Osteocyte (in vitro differentiated cells): ENCODE data around the gene WWP2. TPM values are rescaled to one million over a fixed set of nuclear protein-coding genes. Genes with fewer than 3 reads are reported as not detected.
"Not testable (repeated sequence)": the region's sequence is repeated elsewhere in the genome, so short reads cannot be mapped to it uniquely, and the experiment has no call there.

Source experiments
- DNase-seq: peaks from one replicate; pipeline ENCODE4 v3.0.0; 2021; ENCODE audit warnings: mixed read lengths; ENCODE audit not compliant: unreplicated experiment; ENCODE audit errors: extremely low spot score
- H3K27ac Mint-ChIP-seq: one replicate; pipeline ENCODE4 v1.8.0; 2021; ENCODE audit warnings: mild to moderate bottlenecking, mixed read lengths; ENCODE audit not compliant: unreplicated experiment
- H3K27me3 Mint-ChIP-seq: one replicate; pipeline ENCODE4 v1.8.0; 2021; ENCODE audit warnings: mixed read lengths; ENCODE audit not compliant: unreplicated experiment
- H3K36me3 Mint-ChIP-seq: one replicate; pipeline ENCODE4 v1.8.0; 2021; ENCODE audit warnings: mixed read lengths; ENCODE audit not compliant: unreplicated experiment
- H3K4me1 Mint-ChIP-seq: one replicate; pipeline ENCODE4 v1.8.0; 2021; ENCODE audit warnings: mixed read lengths; ENCODE audit not compliant: unreplicated experiment
- H3K4me3 Mint-ChIP-seq: one replicate; pipeline ENCODE4 v1.8.0; 2021; ENCODE audit warnings: mild to moderate bottlenecking, moderate library complexity, mixed read lengths; ENCODE audit not compliant: unreplicated experiment
- H3K9me3 Mint-ChIP-seq: one replicate; pipeline ENCODE4 v1.8.0; 2021; ENCODE audit warnings: mixed read lengths; ENCODE audit not compliant: unreplicated experiment
- total RNA-seq: library from RNA; stranded (reverse); gene quantifications from 2 replicates; pipeline ENCODE4 v1.2.1, GENCODE V29; 2021
- TF ChIP-seq, protein P1 (sequence below): fragments of 200-600 bp; sonication (generic); IDR thresholded peaks from 2 replicates; pipeline ENCODE4 v1.5.0; 2021; ENCODE audit warnings: antibody characterized with exemption, mild to moderate bottlenecking, moderate library complexity

The WWP2 gene
- total RNA-seq, 1 donor from 2014 or later, result 36.2 TPM

DNA sequence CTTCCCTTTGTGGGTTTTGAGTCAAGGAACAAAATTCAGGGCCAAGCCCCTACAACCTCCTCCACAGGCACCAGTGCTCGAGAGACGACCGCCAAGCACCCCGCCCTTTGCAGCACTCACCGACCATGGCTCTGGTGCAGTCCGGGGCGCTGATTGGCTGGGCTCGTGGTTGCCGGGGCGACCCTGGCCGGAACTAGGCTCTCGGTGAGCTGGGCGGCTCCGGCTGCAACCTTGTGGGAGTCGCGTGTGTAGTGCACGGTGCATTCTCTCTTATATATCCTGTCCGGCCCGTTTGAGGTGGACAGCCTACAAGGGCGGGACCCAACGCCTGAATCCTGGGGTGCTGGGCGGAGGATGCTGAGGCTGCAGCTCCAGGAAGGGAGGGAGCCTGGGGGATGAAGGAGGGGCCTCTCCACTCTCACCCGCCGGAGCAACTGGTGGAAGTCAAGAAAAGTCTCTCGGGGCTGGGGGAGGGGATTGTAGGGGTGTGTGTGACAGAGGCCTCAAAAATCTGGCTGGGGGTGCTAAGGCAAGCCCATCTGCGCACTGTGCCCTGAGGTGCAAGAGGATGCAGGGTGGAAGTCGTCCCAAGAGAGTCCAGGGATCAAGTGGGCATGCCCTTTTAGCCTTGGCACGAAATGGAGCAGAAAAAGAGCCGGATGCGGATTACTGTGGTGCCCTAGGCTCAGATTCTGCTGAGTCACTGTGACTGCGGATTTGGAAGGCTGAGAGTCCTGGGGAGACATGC, 35.6 kb upstream of the WWP2 start, which contains the start of gene NQO1:
Gene NQO1, minus strand, starts transcription at position 248 of the 748 bp plus-strand sequence. Its CDS starts 121 bp downstream, at position 127.
- H3K36me3 Mint-ChIP-seq, result peaks cover 9% of the 10 kb centered on the region
- peaks cover 56% of the 10 kb centered on the region for H3K4me1 Mint-ChIP-seq
- peak within 1 kb of the TSS; percentile 98 for H3K4me3 Mint-ChIP-seq
- H3K27me3 Mint-ChIP-seq, result no peaks in the 10 kb centered on the region
- TF ChIP-seq, protein P1, sequence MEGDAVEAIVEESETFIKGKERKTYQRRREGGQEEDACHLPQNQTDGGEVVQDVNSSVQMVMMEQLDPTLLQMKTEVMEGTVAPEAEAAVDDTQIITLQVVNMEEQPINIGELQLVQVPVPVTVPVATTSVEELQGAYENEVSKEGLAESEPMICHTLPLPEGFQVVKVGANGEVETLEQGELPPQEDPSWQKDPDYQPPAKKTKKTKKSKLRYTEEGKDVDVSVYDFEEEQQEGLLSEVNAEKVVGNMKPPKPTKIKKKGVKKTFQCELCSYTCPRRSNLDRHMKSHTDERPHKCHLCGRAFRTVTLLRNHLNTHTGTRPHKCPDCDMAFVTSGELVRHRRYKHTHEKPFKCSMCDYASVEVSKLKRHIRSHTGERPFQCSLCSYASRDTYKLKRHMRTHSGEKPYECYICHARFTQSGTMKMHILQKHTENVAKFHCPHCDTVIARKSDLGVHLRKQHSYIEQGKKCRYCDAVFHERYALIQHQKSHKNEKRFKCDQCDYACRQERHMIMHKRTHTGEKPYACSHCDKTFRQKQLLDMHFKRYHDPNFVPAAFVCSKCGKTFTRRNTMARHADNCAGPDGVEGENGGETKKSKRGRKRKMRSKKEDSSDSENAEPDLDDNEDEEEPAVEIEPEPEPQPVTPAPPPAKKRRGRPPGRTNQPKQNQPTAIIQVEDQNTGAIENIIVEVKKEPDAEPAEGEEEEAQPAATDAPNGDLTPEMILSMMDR, result no peak
- peak within 1 kb of the TSS; percentile 100 for H3K27ac Mint-ChIP-seq
- DNase-seq, result peak; percentile 99
- no peaks in the 10 kb centered on the region for H3K9me3 Mint-ChIP-seq

DNA sequence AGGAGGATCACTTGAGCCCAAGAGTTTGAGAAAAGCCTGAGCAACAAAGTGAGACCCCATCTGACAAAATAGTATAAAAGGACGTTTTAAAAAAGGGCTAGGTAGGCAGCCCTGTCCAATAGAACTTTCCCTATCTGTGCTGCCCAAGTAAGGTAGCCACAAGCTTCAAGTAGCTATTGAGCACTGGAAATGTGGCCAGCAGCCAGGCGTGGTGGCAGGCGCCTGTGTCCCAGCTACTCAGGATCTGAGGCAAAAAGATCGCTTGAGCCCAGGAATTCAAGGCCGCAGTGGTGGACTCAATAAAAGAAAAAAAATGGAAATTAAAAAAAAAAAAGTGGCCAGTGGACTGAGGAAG, 34.2 kb upstream of the WWP2 start:
- Mint-ChIP-seq H3K36me3 (peaks cover 6% of the 10 kb centered on the region), H3K9me3 (no peaks in the 10 kb centered on the region), H3K4me1 (peaks cover 44% of the 10 kb centered on the region), H3K27ac (peak overlapping the region; percentile 100), H3K27me3 (no peaks in the 10 kb centered on the region), H3K4me3 (no peak overlapping the region)
- TF ChIP-seq, protein P1, result no peak
- no peak for DNase-seq

DNA sequence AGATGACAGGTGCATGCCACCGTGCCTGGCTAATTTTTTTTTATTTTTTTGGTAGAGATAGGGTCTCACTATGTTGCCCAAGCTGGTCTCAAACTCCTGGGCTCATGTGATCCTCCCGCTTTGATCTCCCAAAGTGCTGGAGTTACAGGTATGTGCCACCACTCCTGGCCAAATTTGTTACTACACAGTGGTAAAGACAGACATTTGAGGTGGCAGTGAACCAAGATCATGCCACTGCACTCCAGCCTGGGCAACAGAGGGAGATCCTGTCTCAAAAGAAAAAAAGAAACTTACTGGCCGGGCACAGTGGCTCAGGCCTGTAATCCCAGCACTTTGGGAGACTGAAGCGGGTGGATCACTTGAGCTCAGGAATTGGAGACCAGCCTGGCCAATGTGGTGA, 33.1 kb upstream of the WWP2 start:
- not testable (repeated sequence) for H3K4me3 Mint-ChIP-seq, H3K27me3 Mint-ChIP-seq, H3K9me3 Mint-ChIP-seq, DNase-seq, H3K36me3 Mint-ChIP-seq
- peaks cover 33% of the 10 kb centered on the region for H3K4me1 Mint-ChIP-seq
- peak overlapping the region; percentile 34 for H3K27ac Mint-ChIP-seq

DNA sequence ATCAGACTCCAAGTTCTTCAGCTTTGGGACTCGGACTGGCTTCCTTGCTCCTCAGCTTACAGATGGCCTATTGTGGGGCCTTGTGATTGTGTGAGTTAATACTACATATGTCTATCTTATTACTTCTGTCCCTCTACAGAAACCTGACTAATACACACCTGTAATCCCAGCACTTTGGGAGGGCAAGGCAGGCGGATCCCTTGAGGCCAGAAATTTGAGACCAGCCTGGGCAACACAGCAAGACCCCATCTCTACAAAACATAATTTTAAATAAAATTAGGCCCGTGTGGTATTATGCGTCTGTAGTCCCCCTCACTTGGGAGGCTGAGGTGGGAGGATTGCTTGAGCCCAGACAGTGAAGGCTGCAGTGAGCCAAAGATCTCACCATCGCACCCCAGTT, 30.9 kb upstream of the WWP2 start:
- H3K9me3 Mint-ChIP-seq, DNase-seq: not testable (repeated sequence)

DNA sequence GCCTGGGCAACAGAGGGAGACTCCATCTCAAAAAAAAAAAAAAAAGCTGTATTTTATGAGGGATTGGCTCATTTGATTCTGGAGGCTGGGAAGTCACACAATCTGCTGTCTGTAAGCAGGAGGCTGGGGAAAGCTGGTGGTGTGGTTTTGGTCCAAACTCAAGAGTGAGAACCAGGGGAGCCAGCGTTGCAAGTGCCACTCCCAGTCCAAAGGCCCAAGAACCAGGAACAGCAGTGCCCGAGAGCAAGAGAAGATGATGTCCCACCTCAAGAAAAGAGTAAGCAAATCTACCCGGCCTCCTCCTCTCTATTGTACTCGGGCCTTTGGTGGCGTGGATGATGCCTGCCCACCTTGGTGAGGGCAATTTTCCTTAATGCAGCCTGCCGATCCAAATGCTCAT, 30.0 kb upstream of the WWP2 start:
- Mint-ChIP-seq H3K27ac (no peak overlapping the region), H3K4me3 (no peak overlapping the region), H3K36me3 (peaks cover 2% of the 10 kb centered on the region), H3K27me3 (no peaks in the 10 kb centered on the region), H3K4me1 (peaks cover 13% of the 10 kb centered on the region), H3K9me3 (no peaks in the 10 kb centered on the region)
- DNase-seq, result no peak
- TF ChIP-seq, protein P1, result no peak

More for the DNA sequence above, 30.9 kb upstream of the WWP2 start:
- H3K27me3 Mint-ChIP-seq, H3K27ac Mint-ChIP-seq, H3K36me3 Mint-ChIP-seq, H3K4me3 Mint-ChIP-seq: not testable (repeated sequence)
- peaks cover 20% of the 10 kb centered on the region for H3K4me1 Mint-ChIP-seq

DNA sequence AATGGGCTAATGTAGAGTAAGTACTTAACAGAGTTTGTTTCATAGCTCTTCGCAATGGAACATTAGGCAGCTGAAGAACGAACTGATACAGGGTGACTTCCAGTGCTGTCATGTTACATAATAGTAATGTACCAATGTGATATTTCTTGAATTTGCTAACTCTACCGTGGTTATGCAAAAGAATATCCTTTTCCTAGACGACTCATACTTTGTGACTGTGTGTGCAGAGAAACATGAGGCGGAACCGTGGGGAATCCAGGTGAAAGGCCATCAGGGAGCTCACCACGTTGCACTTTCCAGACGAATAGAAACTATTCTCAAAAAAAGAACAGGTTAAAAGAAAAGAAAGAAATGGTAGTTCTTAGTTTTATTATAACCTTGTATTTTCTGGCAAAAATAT, 20.6 kb upstream of the WWP2 start:
- Mint-ChIP-seq H3K9me3 (no peaks in the 10 kb centered on the region), H3K36me3 (peaks cover 37% of the 10 kb centered on the region), H3K27ac (peak overlapping the region; percentile 77), H3K27me3 (no peaks in the 10 kb centered on the region), H3K4me3 (peak overlapping the region; percentile 20), H3K4me1 (peaks cover 22% of the 10 kb centered on the region)
- TF ChIP-seq, protein P1, result no peak
- no peak for DNase-seq
